Hindlimb muscle (tissue), 1 donor: ENCODE measurements around the gene LGI2. TPM values are rescaled to one million over a fixed set of nuclear protein-coding genes. Genes with fewer than 3 reads are reported as not detected.
"Not testable (repeated sequence)": the region's sequence is repeated elsewhere in the genome, so short reads cannot be mapped to it uniquely, and the experiment has no call there.

Source experiments
- DNase-seq: peaks from one replicate; pipeline ENCODE4 v3.0.0-alpha.2; 2013
- polyA plus RNA-seq: library from polyadenylated mRNA; unstranded; fragments of 120-200 nt; gene quantifications from one replicate; pipeline ENCODE4 v1.2.1, GENCODE V29; 2013; ENCODE audit not compliant: insufficient read length

LGI2 gene
- 3.4 TPM for polyA plus RNA-seq

DNA sequence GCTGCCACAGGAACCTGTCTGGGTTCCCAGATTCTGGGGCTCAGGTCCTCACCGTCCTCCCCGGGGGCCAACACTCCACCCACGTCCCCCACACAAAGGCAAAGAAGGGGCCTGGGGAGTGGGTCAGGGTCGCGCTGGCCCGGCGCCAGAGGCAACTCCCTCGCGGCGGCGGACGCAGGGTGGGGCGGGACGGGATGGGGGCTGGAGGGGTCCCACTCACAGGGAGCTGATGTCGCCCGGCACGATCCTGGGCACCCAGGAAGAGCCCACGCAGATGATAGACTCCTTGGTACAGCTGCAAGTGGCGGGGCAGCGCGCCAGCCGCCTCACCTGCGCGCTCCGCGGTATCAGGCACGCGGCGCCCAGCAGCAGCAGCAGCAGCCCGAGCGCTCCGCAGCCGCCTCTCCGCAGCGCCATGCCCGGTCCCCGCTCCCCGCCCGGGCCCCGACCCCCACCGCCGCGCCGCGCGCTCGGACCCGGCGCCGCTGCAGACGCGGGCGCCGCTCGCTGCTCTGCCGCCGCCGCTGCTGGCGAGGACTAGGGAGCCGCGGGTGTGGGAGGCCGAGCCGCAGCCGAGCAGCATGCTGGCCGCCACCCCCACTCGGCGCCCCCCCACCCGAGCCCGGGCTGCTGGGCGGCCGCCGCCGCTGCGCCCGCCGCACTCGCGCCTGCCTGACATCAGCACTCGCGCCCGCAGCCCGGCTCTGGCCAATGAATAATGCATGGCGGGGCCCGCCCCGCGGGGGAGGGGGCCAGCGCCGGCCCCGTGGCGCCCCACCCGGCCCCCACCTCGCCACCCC lies at the start of gene LGI2:
Gene LGI2 (minus strand): TSS at position 670 of the 800 bp plus-strand sequence. CDS start 253 bp downstream, at position 417.
- DNase-seq: peak; percentile 33

DNA sequence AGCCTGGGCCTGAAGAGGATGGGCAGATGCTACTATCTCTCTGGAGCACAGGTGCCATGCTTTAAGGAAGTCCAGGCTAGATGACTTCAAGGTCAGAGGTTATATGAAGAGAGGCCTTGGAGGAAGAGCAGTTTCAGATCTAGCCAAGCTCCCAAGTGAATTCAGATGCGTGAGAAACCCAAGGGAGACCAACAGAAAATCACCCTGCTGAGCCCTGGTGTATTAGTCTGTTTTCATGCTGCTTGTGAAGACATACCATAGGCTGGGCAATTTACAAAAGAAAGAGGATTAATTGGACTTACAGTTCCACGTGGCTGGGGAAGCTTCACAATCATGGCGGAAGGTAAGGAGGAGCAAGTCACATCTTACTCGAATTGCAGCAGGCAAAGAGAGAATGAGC lies 47.8 kb upstream of the LGI2 start:
- no peak for DNase-seq

- no peak for DNase-seq
Observed at GRCh38 chr4:25076625-25077398, 46.1 kb upstream of the LGI2 start.

DNA sequence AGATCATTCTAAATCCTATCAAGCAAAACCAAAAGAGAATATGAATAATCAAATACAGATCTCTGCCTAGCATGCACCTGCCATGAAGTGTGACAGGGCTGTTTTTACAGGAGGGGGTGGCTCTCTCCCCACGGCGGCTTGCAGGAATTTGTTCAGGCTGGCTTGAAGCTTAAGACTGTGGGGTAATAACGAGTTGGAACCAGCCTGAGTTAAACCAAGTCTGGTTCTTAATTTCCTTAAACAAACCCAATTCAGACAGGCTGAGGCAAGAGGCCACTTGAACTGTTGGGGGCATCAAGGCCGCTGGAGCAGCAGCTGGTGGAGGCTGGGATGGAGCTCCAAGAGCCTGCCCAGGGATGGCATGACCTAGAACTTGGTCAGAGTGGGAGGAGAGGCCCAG lies 45.1 kb upstream of the LGI2 start:
- no peak for DNase-seq

GRCh38 chr4:25075129-25075528 lies 44.4 kb upstream of the LGI2 start:
- no peak for DNase-seq

DNA sequence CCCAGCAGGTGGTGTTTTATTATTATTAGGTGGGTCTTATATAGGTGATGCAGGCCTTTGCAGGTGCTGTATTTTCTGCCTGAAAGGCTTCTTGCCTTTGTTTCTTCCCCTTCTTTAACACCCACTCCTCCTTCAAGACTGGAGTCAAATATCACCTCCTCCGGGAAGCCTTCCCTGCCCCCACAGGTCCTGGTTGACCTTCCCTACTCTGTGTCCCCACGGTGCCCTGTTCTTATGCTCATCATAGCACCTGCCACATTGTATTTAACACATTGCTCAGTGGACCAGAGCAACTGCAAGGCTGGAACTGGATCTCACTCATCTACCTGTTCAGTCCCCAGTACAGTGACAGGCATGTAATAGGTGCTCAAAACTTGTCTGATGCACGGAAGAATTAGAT lies 39.8 kb upstream of the LGI2 start:
- no peak for DNase-seq

GRCh38 chr4:25069014-25069413 lies 38.3 kb upstream of the LGI2 start:
- DNase-seq: no peak

DNA sequence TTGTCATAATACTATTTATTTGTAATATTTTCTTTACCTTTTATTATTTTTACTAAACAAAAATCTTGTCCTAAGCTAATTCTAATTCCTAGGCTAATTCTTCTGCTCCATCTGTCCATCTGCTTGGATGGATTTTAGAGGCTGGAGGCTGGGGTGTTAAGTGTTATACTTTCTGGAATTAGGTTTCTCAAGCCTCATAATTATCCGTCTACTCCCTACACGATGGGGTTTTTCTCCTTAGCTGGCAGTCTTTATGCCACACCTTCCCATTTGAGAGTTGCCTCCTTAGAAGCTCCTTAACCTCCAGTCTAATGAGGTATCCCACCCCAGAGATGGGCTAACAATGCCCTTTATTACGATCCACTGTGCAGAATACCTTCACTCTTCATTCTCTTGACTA lies 37.6 kb upstream of the LGI2 start:
- no peak for DNase-seq

DNA sequence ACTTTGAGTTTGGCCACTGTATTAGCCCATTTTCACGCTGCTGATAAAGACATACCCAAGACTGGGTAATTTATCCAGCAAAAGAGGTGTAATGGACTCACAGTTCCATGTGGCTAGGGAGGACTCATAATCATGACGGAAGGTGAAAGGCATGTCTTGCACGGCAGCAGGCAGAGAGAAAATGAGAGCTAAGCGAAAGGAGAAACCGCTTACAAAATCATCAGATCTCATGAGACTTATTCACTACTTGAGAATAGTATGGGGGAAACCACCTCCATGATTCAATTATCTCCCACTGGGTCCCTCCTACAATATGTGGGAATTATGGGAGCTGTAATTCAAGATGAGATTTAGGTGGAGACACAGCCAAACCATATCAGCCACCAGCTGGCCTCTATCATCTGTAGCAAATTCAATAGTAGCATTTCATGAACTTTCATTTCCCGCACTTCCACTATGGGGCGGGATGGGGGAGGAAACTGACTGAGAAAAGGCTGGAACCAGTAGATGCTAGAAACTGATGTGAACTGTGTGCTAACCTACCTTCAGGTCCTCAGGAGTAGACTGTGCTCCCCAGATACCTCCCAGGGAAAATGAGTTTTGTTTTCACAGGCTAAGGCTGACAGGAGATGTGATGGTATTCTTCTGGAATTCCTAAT lies 35.3 kb upstream of the LGI2 start:
- no peak for DNase-seq

GRCh38 chr4:25065431-25065858 lies 34.7 kb upstream of the LGI2 start:
- no peak for DNase-seq

DNA sequence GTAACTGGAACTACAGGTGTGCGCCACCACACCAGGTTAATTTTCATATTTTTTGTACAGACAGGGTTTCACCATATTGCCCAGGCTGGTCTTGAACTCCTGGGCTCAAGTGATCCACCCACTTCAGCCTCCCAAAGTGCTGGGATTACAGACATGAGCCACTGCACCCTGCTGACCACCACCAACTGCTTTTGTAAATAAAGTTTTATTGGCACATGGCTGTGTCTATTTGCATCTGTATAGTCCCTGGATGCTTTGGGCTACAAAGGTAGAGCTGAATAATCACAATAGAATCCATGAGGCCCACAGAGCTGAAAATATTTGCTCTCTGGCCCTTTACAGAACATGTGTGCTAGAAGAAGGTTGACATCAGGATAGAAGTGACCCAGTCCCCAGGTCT lies 33.7 kb upstream of the LGI2 start:
- not testable (repeated sequence) for DNase-seq

DNA sequence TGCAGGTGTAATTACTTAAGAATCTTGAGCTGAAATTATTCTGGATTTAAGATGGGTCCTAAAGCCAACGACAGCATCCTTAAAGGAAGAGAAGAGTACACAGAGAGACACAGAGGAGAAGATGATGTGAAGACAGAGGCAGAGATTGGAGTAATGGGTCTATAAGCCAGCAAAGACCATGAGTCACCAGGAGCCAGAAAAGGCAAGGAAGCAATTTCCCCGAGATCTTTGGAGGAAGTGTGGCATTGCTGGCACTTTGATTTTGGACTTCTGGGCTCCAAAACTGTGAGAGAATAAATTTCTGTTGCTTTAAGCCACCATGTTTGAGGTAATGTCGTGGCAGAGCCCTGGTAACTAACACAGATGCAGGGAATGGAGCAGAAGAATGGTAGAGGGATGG lies 32.4 kb upstream of the LGI2 start:
- DNase-seq: no peak

- no peak for DNase-seq
Observed at GRCh38 chr4:25062098-25062497, 31.4 kb upstream of the LGI2 start.

GRCh38 chr4:25061602-25062001 lies 30.9 kb upstream of the LGI2 start:
- DNase-seq: no peak

DNA sequence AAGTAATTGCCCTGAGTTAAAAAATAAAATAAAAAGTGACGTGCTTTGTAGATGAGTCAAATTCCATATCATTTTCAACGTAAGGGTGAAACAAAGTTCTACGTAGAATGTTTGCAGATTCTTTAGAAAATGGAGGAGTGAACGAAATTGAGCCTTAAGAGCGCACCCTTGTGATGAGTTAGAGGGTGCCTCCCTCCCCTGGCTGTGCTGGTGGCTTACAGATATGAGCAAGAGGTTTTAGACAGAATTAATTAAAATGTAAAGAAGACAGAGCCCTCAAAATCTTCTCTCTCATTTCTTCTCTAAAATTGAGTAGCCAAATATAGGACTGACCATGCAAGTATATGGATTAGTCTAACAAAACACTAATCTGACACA lies 30.2 kb upstream of the LGI2 start:
- DNase-seq: no peak

DNA sequence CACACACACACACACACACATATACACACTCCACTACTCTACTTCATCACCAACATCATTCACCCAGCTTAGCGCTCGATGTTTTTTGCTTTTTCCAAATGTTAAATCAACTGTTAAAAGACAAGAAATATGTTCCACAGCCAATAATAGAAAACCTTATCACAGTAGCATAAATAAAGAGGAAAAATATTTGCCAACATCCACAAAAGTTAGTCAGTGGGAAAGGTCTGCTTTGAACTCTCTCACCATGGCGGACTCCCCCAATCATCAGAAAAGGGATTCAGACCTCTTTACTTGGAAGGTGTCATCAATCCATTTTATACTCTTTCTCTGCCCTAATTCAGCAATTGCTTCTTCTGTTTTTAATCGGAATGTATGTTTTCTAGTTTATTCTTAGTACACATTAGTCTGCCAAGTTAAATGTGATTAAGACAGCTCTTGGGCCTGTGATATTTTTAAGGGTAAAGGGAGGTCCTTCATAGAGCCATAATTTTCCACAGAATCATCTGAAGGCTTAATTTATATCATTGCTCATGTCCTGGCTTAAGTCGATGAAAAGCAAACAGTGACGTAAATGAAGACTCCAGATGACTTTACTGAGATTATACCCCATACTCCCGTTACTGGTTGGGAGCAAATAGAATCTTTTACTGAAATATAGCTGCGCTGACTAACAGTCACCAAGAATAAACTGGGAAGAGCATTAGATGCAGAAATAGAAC lies 29.7 kb upstream of the LGI2 start:
- no peak for DNase-seq

DNA sequence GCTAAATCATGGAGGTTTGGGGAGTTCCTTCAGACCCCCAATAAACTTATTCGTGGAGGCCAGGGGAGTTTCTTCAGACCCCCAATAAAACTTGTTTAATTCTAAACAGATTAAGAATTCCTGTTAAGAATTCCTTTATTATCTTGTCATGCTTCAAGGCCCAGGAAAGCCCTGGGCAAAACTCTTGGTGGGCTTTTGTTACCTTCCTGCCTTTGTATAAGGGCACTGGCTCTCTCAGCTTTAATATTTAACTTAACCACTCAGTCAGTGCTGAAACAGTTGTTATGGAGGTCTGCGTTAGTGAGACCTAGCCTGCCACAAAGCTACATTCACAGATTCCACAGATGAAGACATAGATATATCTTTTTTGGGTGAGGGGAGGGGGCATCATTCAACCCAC lies 29.0 kb upstream of the LGI2 start:
- DNase-seq: no peak

- no peak for DNase-seq
Observed at GRCh38 chr4:25058796-25059195, 28.1 kb upstream of the LGI2 start.

GRCh38 chr4:25057299-25057698 lies 26.6 kb upstream of the LGI2 start:
- no peak for DNase-seq

DNA sequence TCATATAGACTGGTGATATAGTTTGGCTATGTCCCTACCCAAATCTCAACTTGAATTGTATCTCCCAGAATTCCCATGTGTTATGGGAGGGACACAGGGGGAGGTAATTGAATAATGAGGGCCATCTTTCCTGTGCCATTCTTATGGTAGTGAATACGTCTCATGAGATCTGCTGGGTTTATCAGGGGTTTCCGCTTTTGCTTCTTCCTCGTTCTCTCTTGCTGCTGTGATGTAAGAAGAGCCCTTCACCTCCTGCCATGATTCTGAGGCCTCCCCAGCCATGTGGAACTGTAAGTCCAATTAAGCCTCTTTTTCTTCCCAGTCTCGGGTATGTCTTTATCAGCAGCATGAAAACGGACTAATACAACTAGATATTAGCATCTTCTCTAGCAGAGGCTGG lies 21.3 kb upstream of the LGI2 start:
- not testable (repeated sequence) for DNase-seq

DNA sequence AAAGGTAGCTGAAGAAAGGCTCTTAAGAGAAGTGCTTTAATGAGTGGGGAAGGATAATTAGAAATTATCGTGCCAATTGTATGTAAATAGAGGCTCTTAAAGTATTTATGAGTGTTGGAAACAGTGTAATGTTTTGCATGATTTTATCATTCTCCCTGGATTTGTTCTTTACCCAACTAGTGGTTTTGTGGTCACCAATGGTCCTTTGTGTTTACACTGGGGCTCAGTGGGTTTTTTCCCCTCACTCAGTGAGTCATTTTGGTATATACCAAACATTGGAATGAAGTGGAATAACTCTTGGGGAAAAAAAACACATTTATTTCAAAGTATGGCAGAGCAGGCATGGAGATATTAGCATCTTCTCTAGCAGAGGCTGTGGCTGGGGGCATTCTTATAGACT lies 20.8 kb upstream of the LGI2 start:
- no peak for DNase-seq

DNA sequence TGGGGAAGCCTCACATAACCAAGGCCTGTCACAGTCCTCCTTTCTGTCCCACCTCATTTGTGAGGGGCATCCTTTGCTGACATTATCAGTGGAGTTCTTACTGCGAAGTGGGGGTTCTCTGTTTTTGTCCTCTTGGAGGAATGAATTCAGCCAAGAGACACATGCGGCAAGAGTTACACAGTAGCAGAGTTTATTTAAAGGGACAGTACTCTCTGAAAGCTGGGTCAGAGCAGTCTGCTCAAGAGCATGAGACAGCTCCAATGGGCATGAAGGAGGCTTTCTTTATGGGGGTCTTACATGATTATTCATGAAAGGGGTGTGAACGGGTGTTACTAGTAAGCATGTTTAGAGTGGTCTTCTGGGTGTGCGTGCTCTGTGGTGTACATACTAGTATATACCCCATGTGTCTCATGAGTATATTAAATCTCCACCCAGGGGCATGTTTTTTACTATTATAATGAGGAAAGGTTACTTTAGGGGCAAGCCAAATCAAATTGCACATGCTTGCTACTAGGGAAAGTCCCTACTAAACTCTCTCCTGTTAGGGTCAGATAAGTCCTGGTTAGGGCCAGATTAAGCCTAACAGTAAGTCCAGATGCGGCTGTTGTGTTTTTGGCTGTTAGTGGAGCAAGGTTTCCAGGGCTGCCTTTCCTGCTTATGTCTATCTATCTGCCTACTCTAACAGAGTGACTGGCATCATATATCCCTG lies 19.8 kb upstream of the LGI2 start:
- DNase-seq: no peak
